D341Med (cell line): ENCODE data around the gene FKTN.

Experiments used
- DNase-seq: peaks from one replicate; pipeline ENCODE4 v3.0.0; 2012; ENCODE audit warnings: low spot score

FKTN gene

GRCh38 chr9:105678781-105679180, 120.8 kb downstream of the FKTN start:
- DNase-seq = no peak

GRCh38 chr9:105679257-105680022, 121.5 kb downstream of the FKTN start:
- DNase-seq = no peak

- no peak for DNase-seq
These were observed 123.4 kb downstream of the FKTN start for GRCh38 chr9:105681313-105681712.

GRCh38 chr9:105681724-105682123, 123.8 kb downstream of the FKTN start:
- no peak for DNase-seq

GRCh38 chr9:105683688-105684275, 125.9 kb downstream of the FKTN start:
- DNase-seq = no peak

- DNase-seq = no peak
These were observed 129.0 kb downstream of the FKTN start for GRCh38 chr9:105686936-105687335.
